HEK293 (cell line): ENCODE data around the gene PDZD8.

Experiments
- CTCF ChIA-PET: fragments of 350-600 bp; formaldehyde crosslinking; extraction: SDS; loops from one replicate; lab custom pipeline; 2021; ENCODE audit warnings: antibody characterized with exemption; lab: Yijun Ruan, JAX
- POLR2A ChIA-PET: fragments of 300-600 bp; formaldehyde crosslinking; extraction: SDS; loops from one replicate; lab custom pipeline; 2020; ENCODE audit warnings: antibody characterized with exemption, inconsistent platforms; lab: Yijun Ruan, JAX
- H3K27ac ChIP-seq: fragments of 200-500 bp; sonication (Bioruptor generic); 2 replicates; pipeline ENCODE4 v1.5.1; 2014; ENCODE audit warnings: low read depth, low read length, control low read depth, inconsistent platforms; ENCODE audit errors: extremely low read depth
- H3K36me3 ChIP-seq, 2 experiments: fragments of 200-500 bp in 1 of 2; sonication (Bioruptor generic) in 1 of 2; 1 replicate in 1 of 2; 2 replicates in 1 of 2; pipeline ENCODE4 v1.5.1; 2014 to 2017; ENCODE audit warnings: inconsistent platforms in 2 of 2, low read length in 2 of 2; ENCODE audit not compliant: control insufficient read depth in 2 of 2, insufficient read depth in 1 of 2
- H3K4me1 ChIP-seq: fragments of 200-500 bp; sonication (Bioruptor generic); 2 replicates; pipeline ENCODE4 v1.5.1; 2014; ENCODE audit warnings: mild to moderate bottlenecking, low read length, inconsistent platforms; ENCODE audit not compliant: control insufficient read depth, insufficient read depth
- H3K4me3 ChIP-seq: 2 replicates; pipeline ENCODE4 v1.5.1; 2011; ENCODE audit warnings: low read depth, mild to moderate bottlenecking, control low read depth, low read length, moderate library complexity
- H3K9me3 ChIP-seq: fragments of 200-500 bp; sonication (Bioruptor generic); 2 replicates; pipeline ENCODE4 v1.5.1; 2014; ENCODE audit warnings: low read depth, low read length, inconsistent platforms; ENCODE audit not compliant: control insufficient read depth, insufficient read depth
- GFI1B ChIP-seq: fragments of 450-650 bp; formaldehyde crosslinking; IDR thresholded peaks from 2 replicates; pipeline ENCODE4 v1.5.1; 2016; ENCODE audit warnings: missing biosample characterization, missing genetic modification characterization
- GLIS1 ChIP-seq: fragments of 450-650 bp; formaldehyde crosslinking; IDR thresholded peaks from 2 replicates; pipeline ENCODE4 v1.5.1; 2016; ENCODE audit warnings: missing biosample characterization, missing genetic modification characterization
- MZF1 ChIP-seq: fragments of 450-650 bp; formaldehyde crosslinking; IDR thresholded peaks from 2 replicates; pipeline ENCODE4 v1.5.1; 2017; ENCODE audit warnings: missing biosample characterization, missing genetic modification characterization, borderline replicate concordance
- OSR2 ChIP-seq: fragments of 450-650 bp; formaldehyde crosslinking; IDR thresholded peaks from 2 replicates; pipeline ENCODE4 v1.5.1; 2016; ENCODE audit warnings: missing biosample characterization, missing genetic modification characterization
- SCRT1 ChIP-seq: fragments of 450-650 bp; formaldehyde crosslinking; IDR thresholded peaks from 2 replicates; pipeline ENCODE4 v1.5.1; 2016; ENCODE audit warnings: missing biosample characterization, missing genetic modification characterization, borderline replicate concordance
- SP3 ChIP-seq: fragments of 450-650 bp; formaldehyde crosslinking; IDR thresholded peaks from 2 replicates; pipeline ENCODE4 v1.5.1; 2016; ENCODE audit warnings: missing biosample characterization, missing genetic modification characterization
- ZBTB21 ChIP-seq: fragments of 450-650 bp; formaldehyde crosslinking; IDR thresholded peaks from 2 replicates; pipeline ENCODE4 v1.5.1; 2017; ENCODE audit warnings: missing biosample characterization, missing genetic modification characterization
- ZBTB48 ChIP-seq: fragments of 450-650 bp; formaldehyde crosslinking; IDR thresholded peaks from 2 replicates; pipeline ENCODE4 v1.5.1; 2016; ENCODE audit warnings: missing biosample characterization, missing genetic modification characterization
- ZBTB7A ChIP-seq: fragments of 450-650 bp; formaldehyde crosslinking; IDR thresholded peaks from 2 replicates; pipeline ENCODE4 v1.5.1; 2016; ENCODE audit warnings: low read depth, missing biosample characterization, missing genetic modification characterization
- ZIC2 ChIP-seq: fragments of 450-650 bp; formaldehyde crosslinking; IDR thresholded peaks from 2 replicates; pipeline ENCODE4 v1.5.1; 2016; ENCODE audit warnings: missing biosample characterization, missing genetic modification characterization
- ZNF221 ChIP-seq: fragments of 450-650 bp; formaldehyde crosslinking; IDR thresholded peaks from 2 replicates; pipeline ENCODE4 v1.5.1; 2017; ENCODE audit warnings: missing biosample characterization, missing genetic modification characterization, borderline replicate concordance
- ZNF311 ChIP-seq: fragments of 450-650 bp; formaldehyde crosslinking; IDR thresholded peaks from 2 replicates; pipeline ENCODE4 v1.5.1; 2017; ENCODE audit warnings: missing biosample characterization, missing genetic modification characterization, borderline replicate concordance
- ZNF335 ChIP-seq: fragments of 450-650 bp; formaldehyde crosslinking; conservative IDR thresholded peaks from 2 replicates; pipeline ENCODE4 v1.5.1; 2016; ENCODE audit warnings: missing biosample characterization, missing genetic modification characterization
- ZNF366 ChIP-seq: fragments of 450-650 bp; formaldehyde crosslinking; conservative IDR thresholded peaks from 2 replicates; pipeline ENCODE4 v1.5.1; 2016; ENCODE audit warnings: missing biosample characterization, missing genetic modification characterization
- ZNF555 ChIP-seq: fragments of 450-650 bp; formaldehyde crosslinking; conservative IDR thresholded peaks from 2 replicates; pipeline ENCODE4 v1.5.1; 2017; ENCODE audit warnings: missing biosample characterization, mild to moderate bottlenecking, missing genetic modification characterization, inconsistent platforms
- ZNF629 ChIP-seq: fragments of 450-650 bp; formaldehyde crosslinking; IDR thresholded peaks from 2 replicates; pipeline ENCODE4 v1.5.1; 2017; ENCODE audit warnings: missing biosample characterization, missing genetic modification characterization
- ZNF76 ChIP-seq: fragments of 450-650 bp; formaldehyde crosslinking; IDR thresholded peaks from 2 replicates; pipeline ENCODE4; 2016; ENCODE audit warnings: low read depth, missing biosample characterization, missing genetic modification characterization, borderline replicate concordance
- ZNF843 ChIP-seq: fragments of 450-650 bp; formaldehyde crosslinking; IDR thresholded peaks from 2 replicates; pipeline ENCODE4 v1.5.1; 2016; ENCODE audit warnings: missing biosample characterization, missing genetic modification characterization
- ZXDB ChIP-seq: fragments of 450-650 bp; formaldehyde crosslinking; IDR thresholded peaks from 2 replicates; pipeline ENCODE4 v1.5.1; 2016; ENCODE audit warnings: missing biosample characterization, missing genetic modification characterization
- TF ChIP-seq, protein P1 (sequence below): fragments of 450-650 bp; formaldehyde crosslinking; IDR thresholded peaks from 2 replicates; pipeline ENCODE4 v1.5.1; 2016; ENCODE audit warnings: missing biosample characterization, missing genetic modification characterization
- TF ChIP-seq, protein P2 (sequence below): fragments of 450-650 bp; formaldehyde crosslinking; IDR thresholded peaks from 2 replicates; pipeline ENCODE4 v1.5.1; 2016; ENCODE audit warnings: missing biosample characterization, missing genetic modification characterization
- TF ChIP-seq, protein P3 (sequence below): fragments of 450-650 bp; formaldehyde crosslinking; IDR thresholded peaks from 2 replicates; pipeline ENCODE4 v1.5.1; 2016; ENCODE audit warnings: missing biosample characterization, missing genetic modification characterization
- TF ChIP-seq, protein P4 (sequence below): fragments of 450-650 bp; formaldehyde crosslinking; IDR thresholded peaks from 2 replicates; pipeline ENCODE4 v1.5.1; 2016; ENCODE audit warnings: missing biosample characterization, missing genetic modification characterization
- TF ChIP-seq, protein P5 (sequence below): fragments of 450-650 bp; IDR thresholded peaks from 2 replicates; pipeline ENCODE4 v1.5.1; 2018; ENCODE audit warnings: missing biosample characterization, mild to moderate bottlenecking, missing genetic modification characterization

PDZD8 gene

DNA sequence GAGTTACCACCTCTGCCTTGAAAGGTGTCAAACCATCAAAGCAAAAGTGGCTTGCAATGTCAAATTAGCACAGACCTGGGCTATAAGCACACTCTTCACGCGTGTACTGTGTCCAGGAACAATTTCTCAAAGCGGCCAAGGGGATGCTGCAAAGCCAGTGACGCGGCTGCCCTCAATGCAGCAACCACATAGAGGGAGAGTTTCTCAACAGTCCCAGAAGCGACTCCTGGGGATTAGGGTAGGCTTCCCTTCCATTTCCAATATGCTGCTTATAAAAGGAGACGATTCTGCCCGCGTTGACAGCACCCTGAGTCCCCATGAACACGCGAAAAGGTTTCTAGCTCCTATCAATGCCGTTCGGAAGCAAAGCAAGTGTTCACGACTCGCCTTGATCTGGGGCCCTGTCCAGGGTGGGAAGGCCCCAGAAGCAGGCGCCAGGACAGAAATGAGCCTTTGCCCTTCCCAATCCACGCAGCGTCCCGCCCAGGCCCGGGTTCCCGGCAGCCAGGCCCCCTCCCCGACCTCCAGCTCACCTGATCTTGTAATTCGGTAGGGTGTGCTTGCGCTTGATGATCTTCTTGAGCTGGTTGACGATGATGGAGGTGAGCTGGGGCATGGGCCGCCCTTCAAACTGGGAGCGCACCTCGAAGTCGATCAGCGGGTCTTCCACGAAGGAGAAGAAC is 1.3 kb downstream of the PDZD8 start:
- peak overlapping the region; percentile 94 for H3K4me3 ChIP-seq
- no peaks in the 10 kb centered on the region; a peak in 1 of 3 replicates for H3K36me3 ChIP-seq
- ChIA-PET CTCF (interaction anchor here (0.7 to 1.3 kb wide), 3 partner anchors 69 to 157 kb away, joined by 3 read pairs; no protein-coding TSS in a partner anchor), POLR2A (interaction anchor here (0.6 to 1.9 kb wide), 5 partner anchors 13 to 1381 kb away, joined by 4 to 9 read pairs (median 5); partner anchors contain the start of gene CACUL1)
- no peaks in the 10 kb centered on the region; the same call in 1 of the 2 replicates for H3K4me1 ChIP-seq
- H3K9me3 ChIP-seq = no peaks in the 10 kb centered on the region
- peak overlapping the region; percentile 84 for H3K27ac ChIP-seq
- TF ChIP-seq ZNF629 (tag by site-specific recombination) (no peak), SCRT1 (tag by site-specific recombination) (no peak), ZNF311 (tag by site-specific recombination) (no peak), SP3 (peak; percentile 22; the same call in 1 of the 2 replicates), ZNF76 (tag by site-specific recombination) (no peak), ZNF555 (tag by site-specific recombination) (no peak), ZBTB21 (tag by site-specific recombination) (no peak), ZNF335 (peak; percentile 77), ZBTB48 (tag by site-specific recombination) (peak; percentile 69; the same call in 1 of the 2 replicates), MZF1 (tag by site-specific recombination) (no peak), ZIC2 (tag by site-specific recombination) (no peak), ZNF366 (tag by site-specific recombination) (no peak), GLIS1 (tag by site-specific recombination) (0 out of 2 replicates have a peak, but pooled peaks have one; percentile 8), ZXDB (0 out of 2 replicates have a peak, but pooled peaks have one; percentile 6), OSR2 (tag by site-specific recombination) (0 out of 2 replicates have a peak, but pooled peaks have one; percentile 37), ZNF843 (tag by site-specific recombination) (no peak), ZBTB7A (no peak), ZNF221 (tag by site-specific recombination) (no peak), GFI1B (tag by site-specific recombination) (no peak)
- TF ChIP-seq, protein P1, sequence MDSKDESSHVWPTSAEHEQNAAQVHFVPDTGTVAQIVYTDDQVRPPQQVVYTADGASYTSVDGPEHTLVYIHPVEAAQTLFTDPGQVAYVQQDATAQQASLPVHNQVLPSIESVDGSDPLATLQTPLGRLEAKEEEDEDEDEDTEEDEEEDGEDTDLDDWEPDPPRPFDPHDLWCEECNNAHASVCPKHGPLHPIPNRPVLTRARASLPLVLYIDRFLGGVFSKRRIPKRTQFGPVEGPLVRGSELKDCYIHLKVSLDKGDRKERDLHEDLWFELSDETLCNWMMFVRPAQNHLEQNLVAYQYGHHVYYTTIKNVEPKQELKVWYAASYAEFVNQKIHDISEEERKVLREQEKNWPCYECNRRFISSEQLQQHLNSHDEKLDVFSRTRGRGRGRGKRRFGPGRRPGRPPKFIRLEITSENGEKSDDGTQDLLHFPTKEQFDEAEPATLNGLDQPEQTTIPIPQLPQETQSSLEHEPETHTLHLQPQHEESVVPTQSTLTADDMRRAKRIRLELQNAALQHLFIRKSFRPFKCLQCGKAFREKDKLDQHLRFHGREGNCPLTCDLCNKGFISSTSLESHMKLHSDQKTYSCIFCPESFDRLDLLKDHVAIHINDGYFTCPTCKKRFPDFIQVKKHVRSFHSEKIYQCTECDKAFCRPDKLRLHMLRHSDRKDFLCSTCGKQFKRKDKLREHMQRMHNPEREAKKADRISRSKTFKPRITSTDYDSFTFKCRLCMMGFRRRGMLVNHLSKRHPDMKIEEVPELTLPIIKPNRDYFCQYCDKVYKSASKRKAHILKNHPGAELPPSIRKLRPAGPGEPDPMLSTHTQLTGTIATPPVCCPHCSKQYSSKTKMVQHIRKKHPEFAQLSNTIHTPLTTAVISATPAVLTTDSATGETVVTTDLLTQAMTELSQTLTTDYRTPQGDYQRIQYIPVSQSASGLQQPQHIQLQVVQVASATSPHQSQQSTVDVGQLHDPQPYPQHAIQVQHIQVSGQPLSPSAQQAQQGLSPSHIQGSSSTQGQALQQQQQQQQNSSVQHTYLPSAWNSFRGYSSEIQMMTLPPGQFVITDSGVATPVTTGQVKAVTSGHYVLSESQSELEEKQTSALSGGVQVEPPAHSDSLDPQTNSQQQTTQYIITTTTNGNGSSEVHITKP = no peak
- TF ChIP-seq, protein P2, sequence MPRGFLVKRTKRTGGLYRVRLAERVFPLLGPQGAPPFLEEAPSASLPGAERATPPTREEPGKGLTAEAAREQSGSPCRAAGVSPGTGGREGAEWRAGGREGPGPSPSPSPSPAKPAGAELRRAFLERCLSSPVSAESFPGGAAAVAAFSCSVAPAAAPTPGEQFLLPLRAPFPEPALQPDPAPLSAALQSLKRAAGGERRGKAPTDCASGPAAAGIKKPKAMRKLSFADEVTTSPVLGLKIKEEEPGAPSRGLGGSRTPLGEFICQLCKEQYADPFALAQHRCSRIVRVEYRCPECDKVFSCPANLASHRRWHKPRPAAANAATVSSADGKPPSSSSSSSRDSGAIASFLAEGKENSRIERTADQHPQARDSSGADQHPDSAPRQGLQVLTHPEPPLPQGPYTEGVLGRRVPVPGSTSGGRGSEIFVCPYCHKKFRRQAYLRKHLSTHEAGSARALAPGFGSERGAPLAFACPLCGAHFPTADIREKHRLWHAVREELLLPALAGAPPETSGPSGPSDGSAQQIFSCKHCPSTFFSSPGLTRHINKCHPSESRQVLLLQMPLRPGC (tag by site-specific recombination) = no peak
- TF ChIP-seq, protein P3, sequence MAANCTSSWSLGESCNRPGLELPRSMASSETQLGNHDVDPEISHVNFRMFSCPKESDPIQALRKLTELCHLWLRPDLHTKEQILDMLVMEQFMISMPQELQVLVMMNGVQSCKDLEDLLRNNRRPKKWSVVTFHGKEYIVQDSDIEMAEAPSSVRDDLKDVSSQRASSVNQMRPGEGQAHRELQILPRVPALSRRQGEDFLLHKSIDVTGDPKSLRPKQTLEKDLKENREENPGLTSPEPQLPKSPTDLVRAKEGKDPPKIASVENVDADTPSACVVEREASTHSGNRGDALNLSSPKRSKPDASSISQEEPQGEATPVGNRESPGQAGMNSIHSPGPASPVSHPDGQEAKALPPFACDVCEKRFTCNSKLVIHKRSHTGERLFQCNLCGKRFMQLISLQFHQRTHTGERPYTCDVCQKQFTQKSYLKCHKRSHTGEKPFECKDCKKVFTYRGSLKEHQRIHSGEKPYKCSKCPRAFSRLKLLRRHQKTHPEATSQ (tag by site-specific recombination) = no peak
- TF ChIP-seq, protein P4, sequence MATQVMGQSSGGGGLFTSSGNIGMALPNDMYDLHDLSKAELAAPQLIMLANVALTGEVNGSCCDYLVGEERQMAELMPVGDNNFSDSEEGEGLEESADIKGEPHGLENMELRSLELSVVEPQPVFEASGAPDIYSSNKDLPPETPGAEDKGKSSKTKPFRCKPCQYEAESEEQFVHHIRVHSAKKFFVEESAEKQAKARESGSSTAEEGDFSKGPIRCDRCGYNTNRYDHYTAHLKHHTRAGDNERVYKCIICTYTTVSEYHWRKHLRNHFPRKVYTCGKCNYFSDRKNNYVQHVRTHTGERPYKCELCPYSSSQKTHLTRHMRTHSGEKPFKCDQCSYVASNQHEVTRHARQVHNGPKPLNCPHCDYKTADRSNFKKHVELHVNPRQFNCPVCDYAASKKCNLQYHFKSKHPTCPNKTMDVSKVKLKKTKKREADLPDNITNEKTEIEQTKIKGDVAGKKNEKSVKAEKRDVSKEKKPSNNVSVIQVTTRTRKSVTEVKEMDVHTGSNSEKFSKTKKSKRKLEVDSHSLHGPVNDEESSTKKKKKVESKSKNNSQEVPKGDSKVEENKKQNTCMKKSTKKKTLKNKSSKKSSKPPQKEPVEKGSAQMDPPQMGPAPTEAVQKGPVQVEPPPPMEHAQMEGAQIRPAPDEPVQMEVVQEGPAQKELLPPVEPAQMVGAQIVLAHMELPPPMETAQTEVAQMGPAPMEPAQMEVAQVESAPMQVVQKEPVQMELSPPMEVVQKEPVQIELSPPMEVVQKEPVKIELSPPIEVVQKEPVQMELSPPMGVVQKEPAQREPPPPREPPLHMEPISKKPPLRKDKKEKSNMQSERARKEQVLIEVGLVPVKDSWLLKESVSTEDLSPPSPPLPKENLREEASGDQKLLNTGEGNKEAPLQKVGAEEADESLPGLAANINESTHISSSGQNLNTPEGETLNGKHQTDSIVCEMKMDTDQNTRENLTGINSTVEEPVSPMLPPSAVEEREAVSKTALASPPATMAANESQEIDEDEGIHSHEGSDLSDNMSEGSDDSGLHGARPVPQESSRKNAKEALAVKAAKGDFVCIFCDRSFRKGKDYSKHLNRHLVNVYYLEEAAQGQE = peak; percentile 93
- TF ChIP-seq, protein P5, sequence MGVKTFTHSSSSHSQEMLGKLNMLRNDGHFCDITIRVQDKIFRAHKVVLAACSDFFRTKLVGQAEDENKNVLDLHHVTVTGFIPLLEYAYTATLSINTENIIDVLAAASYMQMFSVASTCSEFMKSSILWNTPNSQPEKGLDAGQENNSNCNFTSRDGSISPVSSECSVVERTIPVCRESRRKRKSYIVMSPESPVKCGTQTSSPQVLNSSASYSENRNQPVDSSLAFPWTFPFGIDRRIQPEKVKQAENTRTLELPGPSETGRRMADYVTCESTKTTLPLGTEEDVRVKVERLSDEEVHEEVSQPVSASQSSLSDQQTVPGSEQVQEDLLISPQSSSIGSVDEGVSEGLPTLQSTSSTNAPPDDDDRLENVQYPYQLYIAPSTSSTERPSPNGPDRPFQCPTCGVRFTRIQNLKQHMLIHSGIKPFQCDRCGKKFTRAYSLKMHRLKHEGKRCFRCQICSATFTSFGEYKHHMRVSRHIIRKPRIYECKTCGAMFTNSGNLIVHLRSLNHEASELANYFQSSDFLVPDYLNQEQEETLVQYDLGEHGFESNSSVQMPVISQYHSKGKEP (tag by site-specific recombination) = no peak
